PC-9 (cell line): Measurements from ENCODE around the gene ZNF580.

ENCODE experiments used
- EZH2 ChIP-seq: fragments of 200-600 bp; sonication (generic); IDR thresholded peaks from 2 replicates; pipeline ENCODE4 v1.8.0; 2017; ENCODE audit warnings: antibody characterized with exemption, low read depth
- TF ChIP-seq, protein P1 (sequence below): fragments of 200-600 bp; sonication (generic); conservative IDR thresholded peaks from 2 replicates; pipeline ENCODE4 v1.6.1; 2017; ENCODE audit warnings: mixed run types, antibody characterized with exemption, mild to moderate bottlenecking, moderate library complexity

DNA sequence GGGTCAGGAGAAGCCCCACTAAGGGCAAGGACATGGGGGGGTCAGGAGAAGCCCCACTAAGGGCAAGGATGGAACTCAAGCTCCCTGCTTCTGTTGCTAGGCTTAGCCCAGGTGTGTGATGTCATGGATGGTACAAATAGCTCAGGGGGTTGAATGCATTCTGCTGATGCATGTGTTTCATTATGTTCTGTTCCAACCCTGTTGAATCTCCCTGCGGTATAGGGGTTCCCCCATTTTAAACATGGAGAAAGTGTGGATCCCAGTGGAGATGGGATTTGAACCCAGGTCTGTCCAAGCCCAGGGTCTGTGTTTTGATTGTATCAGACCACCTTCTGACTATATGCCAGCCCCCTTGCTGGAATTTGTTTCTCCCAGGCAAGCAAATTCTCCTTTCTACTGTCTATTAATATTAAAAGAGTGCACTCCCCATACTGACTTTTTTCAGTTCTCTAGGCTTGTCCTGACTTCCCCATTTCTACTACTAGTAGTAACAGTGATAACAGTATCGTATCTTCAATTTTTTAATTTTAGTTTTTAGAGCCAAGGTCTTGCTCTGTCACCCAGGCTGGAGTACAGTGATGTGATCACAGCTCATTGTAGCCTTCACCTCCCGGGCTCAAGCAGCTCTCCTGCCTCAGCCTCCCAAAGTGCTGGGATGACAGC is 28.7 kb upstream of the ZNF580 start:
- TF ChIP-seq EZH2: no peak
- TF ChIP-seq, protein P1, sequence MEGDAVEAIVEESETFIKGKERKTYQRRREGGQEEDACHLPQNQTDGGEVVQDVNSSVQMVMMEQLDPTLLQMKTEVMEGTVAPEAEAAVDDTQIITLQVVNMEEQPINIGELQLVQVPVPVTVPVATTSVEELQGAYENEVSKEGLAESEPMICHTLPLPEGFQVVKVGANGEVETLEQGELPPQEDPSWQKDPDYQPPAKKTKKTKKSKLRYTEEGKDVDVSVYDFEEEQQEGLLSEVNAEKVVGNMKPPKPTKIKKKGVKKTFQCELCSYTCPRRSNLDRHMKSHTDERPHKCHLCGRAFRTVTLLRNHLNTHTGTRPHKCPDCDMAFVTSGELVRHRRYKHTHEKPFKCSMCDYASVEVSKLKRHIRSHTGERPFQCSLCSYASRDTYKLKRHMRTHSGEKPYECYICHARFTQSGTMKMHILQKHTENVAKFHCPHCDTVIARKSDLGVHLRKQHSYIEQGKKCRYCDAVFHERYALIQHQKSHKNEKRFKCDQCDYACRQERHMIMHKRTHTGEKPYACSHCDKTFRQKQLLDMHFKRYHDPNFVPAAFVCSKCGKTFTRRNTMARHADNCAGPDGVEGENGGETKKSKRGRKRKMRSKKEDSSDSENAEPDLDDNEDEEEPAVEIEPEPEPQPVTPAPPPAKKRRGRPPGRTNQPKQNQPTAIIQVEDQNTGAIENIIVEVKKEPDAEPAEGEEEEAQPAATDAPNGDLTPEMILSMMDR: no peak
